Upper lobe of left lung (tissue), 6 donors: Measurements from ENCODE around the gene ARHGEF10L. TPM values are rescaled to one million over a fixed set of nuclear protein-coding genes. Genes with fewer than 3 reads are reported as not detected.

Source experiments
- ATAC-seq, 2 donors: fragments of 200-7000 bp; cut with Tn5 transposase; one replicate each; pipeline ENCODE4 v1.9.1; 2022; ENCODE audit warnings: mild to moderate bottlenecking in 2 of 2, moderate library complexity in 2 of 2; ENCODE audit not compliant: low FRiP score in 2 of 2
- DNase-seq, 2 donors: peaks; one replicate each; pipeline ENCODE4 v3.0.0-alpha.2; 2019 to 2020
- H3K27ac ChIP-seq, 4 donors: fragments of 200-600 bp; sonication (generic); one replicate each; pipeline ENCODE4 v1.5.1; 2016 to 2019
- H3K27me3 ChIP-seq, 4 donors: fragments of 200-600 bp; sonication (generic); one replicate each; pipeline ENCODE4 v1.5.1; 2017 to 2019
- H3K36me3 ChIP-seq, 4 donors: fragments of 200-600 bp; sonication (generic); one replicate each; pipeline ENCODE4 v1.5.1; 2016 to 2019
- H3K4me1 ChIP-seq, 4 donors: fragments of 200-600 bp; sonication (generic); one replicate each; pipeline ENCODE4 v1.5.1; 2018 to 2019
- H3K4me3 ChIP-seq, 4 donors: fragments of 200-600 bp; sonication (generic); one replicate each; pipeline ENCODE4 v1.5.1; 2017 to 2019; ENCODE audit warnings: mild to moderate bottlenecking in 2 of 4, moderate library complexity in 1 of 4
- H3K9me3 ChIP-seq, 4 donors: fragments of 200-600 bp; sonication (generic); one replicate each; pipeline ENCODE4 v1.5.1; 2018 to 2019
- EP300 ChIP-seq, 4 donors: sonication (generic); formaldehyde crosslinking; IDR thresholded peaks; one replicate each; pipeline ENCODE4 v1.5.1; 2017; ENCODE audit warnings: antibody characterized with exemption in 4 of 4, control low read depth in 2 of 4
- POLR2A ChIP-seq, 4 donors: fragments of 450-650 bp; IDR thresholded peaks; one replicate each; pipeline ENCODE4 v1.5.1; 2016 to 2017; ENCODE audit warnings: antibody characterized with exemption in 4 of 4, mild to moderate bottlenecking in 2 of 4
- POLR2AphosphoS5 ChIP-seq, 2 donors: sonication (generic); formaldehyde crosslinking; IDR thresholded peaks; one replicate each; pipeline ENCODE4 v1.5.1; 2017; ENCODE audit warnings: antibody characterized with exemption in 2 of 2
- WGBS, 2 donors: methylation state at CpG; one replicate each; pipeline ENCODE4 v1.1.5; 2017 to 2018; 5-methylcytosine and 5-hydroxymethylcytosine counted together
- total RNA-seq, 6 donors: library from RNA; depleted of rRNA in 4 of 6; stranded (reverse); fragments of >200 nt in 4 of 6; gene quantifications; one replicate each; pipeline versions ENCODE4 v1.1.0 to v1.2.1, GENCODE V29; 2016 to 2021
- TF ChIP-seq, protein P1 (sequence below), 6 experiments: fragments of 450-650 bp in 4 of 6; fragments of 200-600 bp in 2 of 6; sonication (generic) in 2 of 6; IDR thresholded peaks; one replicate each; pipeline ENCODE4 v1.5.1; 2016 to 2019; ENCODE audit warnings: antibody characterized with exemption in 6 of 6
- donor health status: DM: no; HTN: no; CAD: no; lungs with moderate emphysema.
- donor health status: DM: no; HTN: yes; CAD: no; lungs with severe emphysema.

ARHGEF10L gene
- total RNA-seq, 6 donors from 2014 or later: 17.6 to 172 (median 50.0) TPM

- H3K36me3 ChIP-seq: no peaks in the 10 kb centered on the region
- no peak overlapping the region for H3K27ac ChIP-seq
- peaks cover 0 to 10% (median 2%) of the 10 kb centered on the region in 4 donors for H3K9me3 ChIP-seq
- H3K4me3 ChIP-seq: no peak overlapping the region
- ATAC-seq (no peak), DNase-seq (no peak)
- TF ChIP-seq, protein P1, sequence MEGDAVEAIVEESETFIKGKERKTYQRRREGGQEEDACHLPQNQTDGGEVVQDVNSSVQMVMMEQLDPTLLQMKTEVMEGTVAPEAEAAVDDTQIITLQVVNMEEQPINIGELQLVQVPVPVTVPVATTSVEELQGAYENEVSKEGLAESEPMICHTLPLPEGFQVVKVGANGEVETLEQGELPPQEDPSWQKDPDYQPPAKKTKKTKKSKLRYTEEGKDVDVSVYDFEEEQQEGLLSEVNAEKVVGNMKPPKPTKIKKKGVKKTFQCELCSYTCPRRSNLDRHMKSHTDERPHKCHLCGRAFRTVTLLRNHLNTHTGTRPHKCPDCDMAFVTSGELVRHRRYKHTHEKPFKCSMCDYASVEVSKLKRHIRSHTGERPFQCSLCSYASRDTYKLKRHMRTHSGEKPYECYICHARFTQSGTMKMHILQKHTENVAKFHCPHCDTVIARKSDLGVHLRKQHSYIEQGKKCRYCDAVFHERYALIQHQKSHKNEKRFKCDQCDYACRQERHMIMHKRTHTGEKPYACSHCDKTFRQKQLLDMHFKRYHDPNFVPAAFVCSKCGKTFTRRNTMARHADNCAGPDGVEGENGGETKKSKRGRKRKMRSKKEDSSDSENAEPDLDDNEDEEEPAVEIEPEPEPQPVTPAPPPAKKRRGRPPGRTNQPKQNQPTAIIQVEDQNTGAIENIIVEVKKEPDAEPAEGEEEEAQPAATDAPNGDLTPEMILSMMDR (IDR thresholded peaks at IDR 0.05): no peak
- TF ChIP-seq EP300 (IDR thresholded peaks at IDR 0.05): no peak
- no peak for TF ChIP-seq POLR2A (IDR thresholded peaks at IDR 0.05)
- no peak for TF ChIP-seq POLR2AphosphoS5 (IDR thresholded peaks at IDR 0.05)
- H3K4me1 ChIP-seq: no peaks in the 10 kb centered on the region
- H3K27me3 ChIP-seq: no peaks in the 10 kb centered on the region
Observed at GRCh38 chr1:17711577-17711910, 172.0 kb downstream of the ARHGEF10L start.

GRCh38 chr1:17711941-17712340, 172.4 kb downstream of the ARHGEF10L start:
- Histone ChIP-seq H3K4me1 (no peaks in the 10 kb centered on the region), H3K4me3 (no peak overlapping the region), H3K27ac (no peak overlapping the region), H3K27me3 (no peaks in the 10 kb centered on the region), H3K36me3 (no peaks in the 10 kb centered on the region), H3K9me3 (peaks cover 0 to 10% (median 2%) of the 10 kb centered on the region in 4 donors)
- ATAC-seq: no peak
- DNase-seq: no peak
- 82 to 83% methylated on average over 5 of the region's 5 CpGs for WGBS, 2 donors
- TF ChIP-seq POLR2A (IDR thresholded peaks at IDR 0.05) (no peak), POLR2AphosphoS5 (IDR thresholded peaks at IDR 0.05) (no peak), EP300 (IDR thresholded peaks at IDR 0.05) (no peak)
- TF ChIP-seq, protein P1 (IDR thresholded peaks at IDR 0.05): no peak

GRCh38 chr1:17713993-17714392, 174.5 kb downstream of the ARHGEF10L start:
- no peak for DNase-seq
- TF ChIP-seq EP300 (IDR thresholded peaks at IDR 0.05) (no peak), POLR2AphosphoS5 (IDR thresholded peaks at IDR 0.05) (no peak), POLR2A (IDR thresholded peaks at IDR 0.05) (no peak)
- TF ChIP-seq, protein P1 (IDR thresholded peaks at IDR 0.05): no peak
- no peaks in the 10 kb centered on the region for H3K27me3 ChIP-seq
- H3K9me3 ChIP-seq: peaks cover 0 to 10% (median 2%) of the 10 kb centered on the region in 4 donors
- H3K4me3 ChIP-seq: no peak overlapping the region
- H3K36me3 ChIP-seq: no peaks in the 10 kb centered on the region
- H3K27ac ChIP-seq: no peak overlapping the region
- no peak for ATAC-seq
- 70 to 72% methylated on average over 4 to 5 of the region's 5 CpGs for WGBS, 2 donors
- no peaks in the 10 kb centered on the region for H3K4me1 ChIP-seq

DNA sequence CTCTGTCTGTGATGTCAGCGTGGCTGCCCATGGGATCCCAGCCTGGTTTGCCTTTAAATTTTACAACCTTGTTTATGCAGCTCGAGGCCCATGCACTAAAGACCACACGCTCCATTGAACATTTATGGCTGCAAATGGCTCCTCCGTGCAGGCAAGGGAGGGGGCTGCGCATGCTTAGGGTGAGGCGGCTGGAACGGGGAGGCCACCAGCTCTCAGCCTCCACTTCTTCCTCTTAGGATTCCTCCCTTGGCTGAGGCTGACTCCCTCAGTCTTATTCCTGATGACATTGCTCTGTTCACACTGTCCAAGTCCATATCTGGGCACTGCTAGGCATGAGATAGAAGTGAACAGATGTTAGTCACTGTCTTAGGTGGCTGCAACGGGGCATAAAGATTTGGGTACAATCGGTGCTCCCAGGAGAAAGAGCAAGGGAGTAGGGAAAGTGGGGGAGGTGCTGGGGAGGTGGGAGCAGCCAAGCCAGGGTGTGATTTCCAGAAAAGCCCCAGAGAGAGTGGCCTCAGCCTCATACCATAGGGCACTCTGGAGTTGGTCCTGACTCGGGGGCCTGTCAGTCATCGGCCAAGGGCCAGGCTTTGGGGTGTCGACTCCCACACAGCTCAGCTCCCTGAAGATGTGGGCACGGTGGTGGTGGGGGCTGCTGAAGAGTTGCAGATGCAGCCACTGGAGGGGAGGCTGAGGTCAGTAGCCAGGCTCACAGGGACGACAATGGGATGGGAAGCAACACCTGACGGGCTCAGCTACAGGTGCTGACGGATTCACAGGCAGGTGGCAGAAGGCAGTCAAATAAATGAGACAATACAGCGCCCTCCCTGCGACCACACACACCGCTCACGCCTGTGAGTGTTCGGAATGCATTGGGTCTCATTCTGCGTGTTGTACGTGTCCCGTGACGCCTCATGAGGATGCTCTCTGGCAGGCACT, 178.4 kb downstream of the ARHGEF10L start:
- TF ChIP-seq EP300 (IDR thresholded peaks at IDR 0.05): no peak
- no peak for TF ChIP-seq POLR2A (IDR thresholded peaks at IDR 0.05)
- TF ChIP-seq, protein P1 (IDR thresholded peaks at IDR 0.05): no peak
- TF ChIP-seq POLR2AphosphoS5 (IDR thresholded peaks at IDR 0.05): no peak
- WGBS, 2 donors: 79% methylated on average over 15 to 25 of the region's 25 CpGs
- Histone ChIP-seq H3K36me3 (no peaks in the 10 kb centered on the region), H3K4me1 (no peaks in the 10 kb centered on the region), H3K27me3 (no peaks in the 10 kb centered on the region), H3K4me3 (no peak overlapping the region), H3K27ac (no peak overlapping the region), H3K9me3 (no peaks in the 10 kb centered on the region)
- DNase-seq: no peak
- no peak for ATAC-seq

DNA sequence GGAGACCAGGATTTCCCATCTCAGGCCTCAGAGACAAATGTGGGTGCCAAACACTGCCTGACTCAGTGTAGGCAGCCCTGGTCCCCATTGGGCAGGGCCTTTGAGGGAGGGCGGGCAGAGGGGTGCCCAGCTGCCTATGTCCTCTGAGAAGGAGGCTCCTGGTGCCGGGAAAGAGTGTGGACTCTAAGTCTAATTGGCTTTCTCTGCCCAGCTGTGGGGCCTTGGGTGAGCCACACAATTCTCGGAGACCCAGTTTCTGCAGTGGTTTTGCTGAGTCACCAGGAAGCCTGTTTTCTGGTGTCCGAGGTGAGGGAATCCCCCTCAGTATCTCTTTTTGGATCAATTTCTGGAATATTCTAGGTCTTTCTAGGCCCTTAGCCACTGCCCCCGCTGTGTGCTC, 180.4 kb downstream of the ARHGEF10L start:
- 72 to 82% methylated on average over 3 to 5 of the region's 5 CpGs for WGBS, 2 donors
- H3K9me3 ChIP-seq: no peaks in the 10 kb centered on the region
- DNase-seq (no peak), ATAC-seq (no peak)
- H3K36me3 ChIP-seq: no peaks in the 10 kb centered on the region
- no peak overlapping the region for H3K4me3 ChIP-seq
- H3K27me3 ChIP-seq: no peaks in the 10 kb centered on the region
- H3K27ac ChIP-seq: no peak overlapping the region
- H3K4me1 ChIP-seq: no peaks in the 10 kb centered on the region
- TF ChIP-seq POLR2A (IDR thresholded peaks at IDR 0.05) (no peak), POLR2AphosphoS5 (IDR thresholded peaks at IDR 0.05) (no peak), EP300 (IDR thresholded peaks at IDR 0.05) (no peak)
